Measurements from ENCODE around the gene MXD1.
"Not testable (repeated sequence)": the region's sequence is repeated elsewhere in the genome, so short reads cannot be mapped to it uniquely, and the experiment has no call there.

Gene MXD1

DNA sequence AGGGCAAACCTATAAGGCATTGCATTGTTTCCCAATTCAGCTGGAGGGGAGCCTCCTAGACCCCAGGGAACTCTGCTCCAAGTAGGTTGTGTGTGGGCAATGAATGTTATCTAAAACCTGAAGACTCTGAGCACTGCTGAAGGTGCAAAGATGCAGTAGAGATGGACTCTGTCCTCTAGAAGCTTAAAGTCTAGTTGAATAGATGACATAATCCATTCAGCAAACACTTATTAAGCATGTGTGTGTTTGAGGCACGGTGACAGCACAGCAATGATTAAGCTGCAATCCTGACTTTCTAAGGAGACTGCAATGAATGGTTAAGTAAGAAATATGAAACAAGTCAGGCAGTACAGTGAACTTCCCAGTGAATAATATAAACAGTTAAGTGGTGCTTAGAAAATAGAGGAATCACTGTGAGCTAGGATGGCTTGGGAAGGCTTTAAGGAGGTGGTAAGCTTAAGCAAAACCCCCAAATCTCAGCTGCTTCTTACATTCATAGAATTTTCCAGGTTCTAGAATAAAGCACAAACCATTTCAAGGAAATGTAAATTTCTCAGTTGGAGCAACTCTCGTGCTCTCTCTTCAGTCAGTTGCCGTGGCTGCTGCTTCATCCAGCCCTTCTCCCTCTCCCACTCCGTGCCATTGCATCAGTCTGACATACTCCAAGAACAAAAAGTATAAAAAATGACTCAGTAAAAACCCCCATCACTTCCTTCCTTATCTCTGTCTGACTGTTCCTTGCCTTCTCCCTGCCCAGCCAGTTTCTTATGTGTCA lies 19.1 kb downstream of the MXD1 start:
- no peak for DNase-seq (ENCODE audit: low spot score)

DNA sequence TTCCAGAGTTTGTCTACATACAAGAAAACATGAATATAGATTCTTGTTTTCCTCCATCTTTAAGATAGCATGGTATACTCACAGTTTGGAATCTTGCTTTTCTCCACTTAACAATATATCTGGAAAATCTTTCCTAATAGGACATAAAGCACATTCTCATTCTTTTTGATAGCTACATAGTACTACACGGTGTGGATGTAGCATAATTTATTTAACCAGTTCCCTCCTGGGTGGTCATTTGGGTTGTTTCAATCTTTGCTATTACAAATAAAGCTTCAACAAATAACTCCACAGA lies 19.7 kb downstream of the MXD1 start:
- no peak for DNase-seq (ENCODE audit: low spot score)

DNA sequence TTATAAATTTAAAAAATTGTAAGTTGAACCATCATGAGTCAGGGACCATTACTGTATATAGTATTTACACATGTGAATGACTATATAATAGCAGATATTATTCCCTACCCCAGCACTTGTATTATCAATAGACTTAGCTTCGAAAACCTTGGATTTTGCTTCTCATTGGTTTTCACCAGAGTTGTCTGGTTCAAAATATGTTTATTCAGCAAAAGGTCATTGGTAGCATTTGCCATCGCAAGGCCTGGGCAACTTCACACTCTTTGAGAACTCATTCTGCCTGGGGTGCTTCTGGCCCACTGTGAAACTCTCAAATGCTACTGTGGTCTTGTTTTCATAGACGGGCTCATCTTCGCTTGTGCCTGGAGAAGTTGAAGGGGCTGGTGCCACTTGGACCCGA lies 20.1 kb downstream of the MXD1 start:
- no peak for DNase-seq (ENCODE audit: low spot score)

DNA sequence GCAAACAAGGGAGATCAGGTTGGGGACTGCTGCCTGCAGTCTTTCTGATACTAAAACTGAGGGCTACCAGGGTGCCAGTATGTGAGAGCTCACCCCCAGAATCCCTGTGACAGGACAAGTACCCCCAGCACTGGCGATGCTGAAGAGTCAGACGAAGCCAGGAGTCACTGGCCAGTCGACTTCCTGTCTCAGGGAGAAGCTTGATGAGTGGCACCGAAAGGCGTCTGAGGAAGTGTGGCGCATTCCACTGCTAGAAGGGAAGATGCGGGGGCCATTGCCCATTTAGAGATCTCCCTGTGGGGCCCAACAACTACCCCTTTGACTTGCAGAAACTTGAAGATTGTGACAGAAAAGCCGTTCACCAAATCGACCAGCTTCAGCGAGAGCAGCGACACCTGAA lies 22.0 kb downstream of the MXD1 start:
- DNase-seq (ENCODE audit: low spot score): no peak

DNA sequence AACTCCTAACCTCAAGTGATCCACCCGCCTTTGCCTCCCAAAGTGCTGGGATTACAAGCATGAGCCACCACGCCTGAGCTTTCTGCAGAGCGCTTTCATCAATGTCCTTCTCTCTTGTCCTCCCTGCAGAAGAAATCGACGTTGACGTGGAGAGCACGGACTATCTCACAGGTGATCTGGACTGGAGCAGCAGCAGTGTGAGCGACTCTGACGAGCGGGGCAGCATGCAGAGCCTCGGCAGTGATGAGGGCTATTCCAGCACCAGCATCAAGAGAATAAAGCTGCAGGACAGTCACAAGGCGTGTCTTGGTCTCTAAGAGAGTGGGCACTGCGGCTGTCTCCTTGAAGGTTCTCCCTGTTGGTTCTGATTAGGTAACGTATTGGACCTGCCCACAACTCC lies 23.1 kb downstream of the MXD1 start:
- DNase-seq (ENCODE audit: low spot score): no peak

DNA sequence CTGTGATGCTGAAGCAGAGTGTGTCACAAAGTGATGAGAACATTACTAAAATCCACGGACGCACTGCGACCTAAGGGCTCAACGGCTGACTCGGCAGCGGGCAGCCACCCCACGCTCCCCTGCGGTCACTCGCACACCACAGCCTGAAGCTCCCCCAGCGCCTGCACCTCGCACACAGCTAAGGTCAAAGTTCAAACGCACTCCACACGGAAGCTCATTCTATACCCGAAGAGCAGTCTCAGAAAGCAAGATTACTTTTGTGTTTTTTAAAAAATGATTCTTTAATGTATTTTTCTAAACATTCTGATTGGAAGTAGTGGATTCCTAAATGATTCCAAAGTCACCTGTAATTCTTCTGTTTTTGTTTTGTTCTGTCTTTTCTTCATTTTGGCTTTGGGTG lies 24.8 kb downstream of the MXD1 start:
- DNase-seq (ENCODE audit: low spot score): no peak

DNA sequence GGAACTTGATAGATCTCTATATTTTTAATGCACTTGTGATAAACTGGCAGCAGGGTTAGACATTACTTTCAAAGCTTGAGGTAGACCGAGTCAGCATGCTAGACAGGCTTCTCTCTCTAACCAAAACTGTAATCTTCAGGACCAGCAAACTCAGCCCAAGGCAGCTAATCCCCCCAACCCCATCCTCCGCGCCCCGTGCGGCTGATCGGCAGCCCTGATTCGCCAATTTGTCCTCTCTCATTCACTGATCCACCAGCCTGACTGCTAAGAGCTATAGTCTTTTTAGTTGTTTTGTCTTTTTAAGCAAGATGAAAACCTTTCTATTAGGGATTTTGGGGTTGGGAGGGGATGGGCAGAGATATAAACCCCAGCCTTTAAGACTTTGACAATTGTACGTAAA lies 25.8 kb downstream of the MXD1 start:
- no peak for DNase-seq (ENCODE audit: low spot score)

DNA sequence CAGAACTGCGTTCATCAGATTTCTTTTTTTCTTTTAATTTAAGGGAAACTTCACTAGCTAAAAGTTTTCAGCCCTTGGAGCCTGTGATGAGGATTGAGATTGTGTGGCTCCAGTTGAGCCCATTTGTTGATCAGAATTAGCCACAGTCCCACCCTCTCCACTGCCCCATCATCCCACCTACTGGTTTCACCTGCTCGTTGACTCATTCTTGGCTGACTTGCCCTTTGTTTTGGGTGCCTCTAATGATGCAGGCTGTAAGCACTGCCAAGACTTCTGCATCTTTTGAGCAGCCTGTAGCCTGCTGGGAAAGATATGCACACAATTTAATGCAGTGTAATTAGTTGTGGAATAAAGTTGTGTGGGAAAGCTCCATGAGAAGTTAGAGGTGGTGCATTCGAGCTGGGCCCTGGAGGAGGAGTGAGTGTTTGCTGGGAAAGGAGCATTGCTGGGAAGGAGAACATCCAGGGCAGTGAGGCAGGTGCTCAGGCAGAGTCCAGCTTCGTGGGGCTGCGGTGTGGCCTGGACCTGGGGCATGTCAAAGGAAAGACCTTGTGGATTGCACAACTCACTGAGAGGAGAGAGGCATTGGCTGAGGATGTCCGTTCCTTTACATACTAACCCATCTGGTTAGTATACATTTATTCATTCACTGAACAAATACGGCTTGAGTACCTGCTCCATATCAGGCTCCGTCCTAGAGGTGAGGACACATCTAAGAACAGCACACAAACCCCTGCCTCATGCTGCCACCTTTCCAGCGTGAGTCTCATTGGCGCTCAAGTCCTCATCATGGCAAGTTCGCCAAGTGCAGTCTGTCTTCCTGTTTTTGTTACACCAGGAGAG lies 28.3 kb downstream of the MXD1 start:
- DNase-seq (ENCODE audit: low spot score): no peak

DNA sequence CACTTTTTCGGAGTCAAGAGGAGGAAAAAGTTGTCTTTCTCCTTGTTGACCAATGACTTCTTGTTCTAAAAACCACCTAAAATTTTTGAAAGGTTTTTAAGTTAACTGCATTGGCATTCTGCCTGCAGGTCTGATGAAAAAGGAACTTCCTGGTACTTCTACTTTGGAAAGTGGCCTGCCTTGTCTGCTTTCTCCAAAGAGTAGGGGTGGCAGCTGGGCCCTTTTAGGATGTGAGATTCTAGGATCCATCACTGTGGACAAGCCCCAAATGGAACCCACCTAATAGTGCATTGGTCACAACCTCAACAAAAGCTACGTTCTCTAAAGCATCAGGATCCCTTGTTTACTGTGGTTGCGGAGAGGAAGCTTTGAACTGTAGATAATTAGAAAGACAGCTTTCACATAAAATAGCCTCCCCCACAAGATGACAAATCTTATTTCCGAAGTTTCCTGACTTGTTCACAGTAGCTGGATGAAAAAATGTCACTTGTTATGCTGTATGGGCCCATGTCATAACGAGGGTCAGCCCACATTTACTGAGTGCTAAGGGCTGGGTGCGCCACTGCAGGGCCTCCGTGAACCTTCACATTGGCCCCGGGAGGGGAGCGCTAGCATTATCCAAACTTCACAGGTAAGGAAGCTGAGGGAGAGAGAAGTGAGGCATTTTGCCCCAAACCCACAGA lies 29.1 kb downstream of the MXD1 start:
- no peak for DNase-seq (ENCODE audit: low spot score)

DNA sequence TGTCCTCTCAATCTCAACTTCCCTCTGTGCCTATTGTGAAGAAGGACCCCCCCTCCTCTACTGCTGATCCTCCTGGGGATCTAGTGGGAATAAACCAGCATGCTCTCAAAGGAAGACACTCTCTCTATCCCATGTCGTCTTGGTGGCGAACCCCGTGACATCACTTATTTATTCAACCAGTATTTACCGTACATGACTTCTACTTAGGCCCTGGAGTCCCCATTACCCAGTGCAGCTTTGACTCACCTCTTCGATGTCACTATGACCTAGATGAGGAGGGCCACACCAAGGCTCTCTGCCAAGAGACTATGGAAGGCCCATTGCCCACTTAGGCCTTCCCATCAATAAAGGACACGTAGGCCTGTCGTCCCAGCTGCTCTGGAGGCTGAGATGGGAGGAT lies 29.8 kb downstream of the MXD1 start:
- no peak for DNase-seq (ENCODE audit: low spot score)

DNA sequence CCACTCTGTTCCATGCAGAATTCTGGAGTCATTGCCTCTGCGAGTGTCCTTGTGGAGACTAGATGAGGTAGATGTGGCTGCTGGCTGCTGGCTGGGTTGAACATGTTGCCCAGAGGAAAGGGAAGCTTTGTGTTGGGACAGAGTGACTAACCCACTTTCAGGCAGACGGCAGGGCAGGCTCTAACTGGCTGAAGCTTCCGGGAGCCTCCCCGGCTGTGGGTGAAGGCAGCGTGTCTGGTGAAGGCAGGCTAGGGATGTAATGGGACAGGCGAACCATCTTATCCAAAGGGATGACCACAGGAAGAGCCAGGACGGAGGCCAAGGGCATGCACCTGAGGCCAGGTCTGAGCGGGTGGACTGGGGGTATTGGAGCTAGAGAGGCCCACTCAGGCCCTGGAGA lies 30.5 kb downstream of the MXD1 start:
- DNase-seq (ENCODE audit: low spot score): no peak

DNA sequence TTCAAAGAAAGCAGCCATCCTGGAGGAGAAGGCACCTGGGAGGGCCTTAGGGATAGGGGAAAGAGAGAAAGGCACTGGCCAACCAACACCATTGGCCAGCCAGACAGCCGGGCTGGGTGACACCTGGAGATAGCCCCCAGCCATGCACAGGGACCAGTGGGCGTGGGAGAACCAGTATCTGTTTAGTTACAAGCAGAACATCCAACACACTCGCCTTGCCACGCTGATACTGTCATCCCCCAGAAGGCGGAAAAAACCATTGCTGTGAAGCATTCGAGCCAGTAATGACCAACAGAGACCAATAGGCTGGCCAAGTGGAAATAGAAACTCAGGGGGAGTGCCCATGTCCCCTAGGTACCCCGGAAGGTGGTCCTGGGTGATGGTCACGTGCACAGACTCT lies 31.0 kb downstream of the MXD1 start:
- DNase-seq (ENCODE audit: low spot score): no peak

DNA sequence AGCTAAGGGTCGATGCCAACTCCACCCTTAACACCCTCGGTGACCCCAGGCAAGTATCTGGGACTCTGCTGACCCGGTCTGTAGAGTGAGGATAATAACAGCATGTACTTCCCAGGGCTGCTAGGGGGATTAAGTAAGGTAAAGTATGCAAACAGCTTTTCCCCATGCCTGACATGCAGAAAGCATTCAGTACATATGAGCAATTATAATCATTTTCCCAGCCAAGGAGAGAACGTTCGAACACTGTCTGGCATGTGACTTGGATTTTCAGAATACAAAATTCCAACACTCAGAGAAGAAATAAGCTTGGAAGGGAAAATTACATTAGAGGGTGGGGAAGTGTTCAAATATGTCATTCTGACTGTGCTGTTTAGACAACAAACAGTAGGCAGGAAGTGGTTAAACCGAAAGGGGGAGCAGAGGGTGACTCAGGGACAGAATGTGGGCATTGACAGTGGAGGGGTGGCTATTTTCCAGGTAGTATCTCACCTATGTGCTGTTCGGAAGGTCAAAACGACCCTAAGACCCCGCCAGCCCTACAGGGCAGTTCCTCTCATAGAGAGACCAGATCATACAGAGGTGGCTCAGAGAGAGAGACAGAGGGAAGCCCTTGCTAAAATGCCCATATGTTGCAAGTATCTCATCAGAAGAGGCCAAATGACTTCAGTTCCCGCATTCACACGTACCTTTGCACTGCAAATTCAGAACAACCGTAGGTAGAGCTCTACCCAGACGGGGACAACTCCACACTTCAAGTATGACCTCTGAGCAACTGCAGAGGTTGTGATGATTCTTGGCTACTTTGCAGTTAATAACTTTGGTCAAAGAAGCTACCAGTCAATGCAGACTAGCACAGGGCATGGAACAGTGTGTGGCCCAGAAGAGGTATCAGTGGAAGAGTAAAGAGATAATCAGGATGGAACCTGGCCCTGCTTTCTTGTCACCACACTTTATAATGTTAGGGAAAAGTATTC lies 31.7 kb downstream of the MXD1 start:
- DNase-seq (ENCODE audit: low spot score): peak; percentile 35

DNA sequence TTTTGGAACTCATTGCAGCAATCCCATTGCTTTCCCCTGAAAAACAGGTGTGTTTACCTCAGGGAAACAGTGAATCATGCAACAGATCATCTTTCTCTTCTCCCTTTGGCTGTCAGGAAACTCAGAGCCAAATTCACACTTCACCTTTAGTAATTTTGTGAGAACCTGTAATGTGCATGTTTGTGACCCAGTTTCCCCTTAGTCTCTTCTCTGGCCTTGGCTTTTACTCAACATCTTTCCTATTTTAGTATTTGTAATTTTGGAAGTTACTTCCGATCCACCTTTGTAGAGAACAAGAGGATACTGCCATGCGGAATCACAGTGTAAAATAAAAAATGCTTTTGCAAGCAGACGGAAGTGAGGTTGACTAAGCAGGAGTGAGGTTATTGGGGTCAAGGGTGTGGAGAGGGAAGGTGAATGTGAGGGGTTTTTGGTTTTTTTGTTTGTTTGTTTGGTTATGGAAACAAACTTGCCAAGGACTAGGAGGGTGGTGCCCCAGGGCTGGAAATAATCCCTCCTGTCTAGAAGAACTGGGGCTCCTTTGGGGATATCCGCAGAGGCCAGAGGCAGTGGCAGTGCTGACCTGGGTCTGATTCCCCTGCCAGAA lies 32.5 kb downstream of the MXD1 start:
- no peak for DNase-seq (ENCODE audit: low spot score)

DNA sequence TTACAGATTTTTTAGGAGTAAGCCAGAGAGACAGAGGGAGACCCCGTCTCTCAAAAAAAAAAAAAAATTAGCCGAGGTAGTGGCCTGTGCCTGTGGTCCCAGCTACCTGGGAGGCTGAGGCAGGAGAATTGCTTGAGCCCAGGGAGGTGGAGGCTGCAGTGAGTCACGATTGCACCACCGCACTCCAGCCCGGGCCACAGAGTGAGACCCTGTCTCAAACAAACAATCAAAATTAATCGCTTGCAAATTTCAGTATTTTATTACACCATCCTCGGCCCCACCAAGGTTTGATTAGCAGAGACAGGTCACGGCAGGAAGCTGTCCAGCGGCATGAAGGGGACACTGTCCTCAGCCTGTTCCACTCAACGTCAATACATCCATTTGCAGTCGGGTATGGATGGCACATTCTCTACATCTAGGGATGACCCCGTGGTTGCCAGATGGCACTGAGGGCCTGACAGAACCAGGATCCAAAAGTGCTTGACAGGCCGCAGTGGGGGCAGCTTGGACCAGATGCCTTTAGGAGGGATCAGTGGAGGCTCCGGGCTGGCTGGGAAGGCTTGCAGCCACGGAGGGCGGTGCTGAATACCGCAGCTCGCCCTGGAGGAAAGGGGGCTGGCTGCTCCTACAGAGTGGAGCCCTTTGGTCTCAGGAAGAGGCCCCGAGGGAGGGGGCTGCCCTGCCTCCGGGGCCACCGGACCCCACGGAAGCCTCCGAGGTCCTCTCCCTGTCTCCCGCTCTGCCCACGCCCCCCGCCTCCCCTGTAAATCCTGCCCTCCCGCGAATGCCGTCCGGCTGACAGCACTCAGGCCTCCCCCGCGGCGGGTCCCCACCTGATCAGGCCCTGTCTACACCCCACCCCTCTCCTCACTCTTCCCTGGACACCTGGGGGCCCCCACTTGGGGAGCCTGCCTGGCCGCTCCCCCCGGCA lies 33.4 kb downstream of the MXD1 start:
- no peak for DNase-seq (ENCODE audit: low spot score)

DNA sequence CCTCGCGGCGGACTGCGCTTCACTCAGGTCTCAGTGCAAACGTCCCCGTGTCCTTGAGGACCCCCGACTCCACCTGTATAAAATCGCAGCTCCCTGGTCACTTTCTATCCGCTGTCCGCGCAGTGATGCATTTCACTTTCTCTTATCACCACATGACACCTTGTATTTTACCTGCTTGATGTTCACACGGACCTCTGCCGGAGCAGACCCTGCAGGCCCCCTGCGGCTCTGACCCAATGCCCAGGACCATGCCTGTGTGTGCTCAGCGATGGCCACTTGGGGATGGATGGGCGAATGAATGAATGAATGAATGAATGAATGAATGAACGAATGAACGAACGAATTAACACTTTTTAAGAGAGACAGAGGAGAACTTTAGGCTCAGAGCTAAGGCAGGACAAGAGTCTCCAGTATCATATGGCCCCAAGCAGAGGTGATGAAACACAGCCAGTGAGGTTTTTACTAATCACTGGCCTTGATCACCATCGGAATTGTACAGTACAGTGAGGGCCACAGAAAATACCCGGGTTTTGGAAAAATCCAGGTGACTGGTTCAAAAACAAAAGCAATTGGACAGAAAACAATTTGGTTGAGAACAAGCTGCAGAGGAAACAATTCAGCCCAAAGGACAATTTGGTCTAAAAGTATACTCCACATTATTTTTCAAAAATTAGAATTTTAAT lies 34.2 kb downstream of the MXD1 start:
- DNase-seq (ENCODE audit: low spot score): no peak

DNA sequence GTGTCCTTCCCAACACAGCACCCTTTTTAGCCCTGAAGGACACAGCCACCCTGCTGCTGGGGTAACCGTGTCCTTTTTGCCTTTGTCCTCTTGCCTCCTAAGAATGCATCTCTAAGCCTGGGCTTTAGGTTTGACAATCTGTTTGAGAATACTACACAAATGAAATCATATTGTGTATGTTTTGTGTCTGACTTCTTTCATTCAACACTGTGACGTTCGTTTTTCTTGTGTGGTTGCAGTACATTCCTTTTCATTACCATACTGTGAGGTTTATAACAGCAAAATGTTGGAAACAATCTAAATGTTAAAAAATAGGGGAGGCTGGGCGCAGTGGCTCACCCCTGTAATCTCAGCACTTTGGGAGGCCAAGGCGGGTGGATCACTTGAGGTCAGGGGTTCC lies 35.3 kb downstream of the MXD1 start:
- DNase-seq (ENCODE audit: low spot score): no peak

DNA sequence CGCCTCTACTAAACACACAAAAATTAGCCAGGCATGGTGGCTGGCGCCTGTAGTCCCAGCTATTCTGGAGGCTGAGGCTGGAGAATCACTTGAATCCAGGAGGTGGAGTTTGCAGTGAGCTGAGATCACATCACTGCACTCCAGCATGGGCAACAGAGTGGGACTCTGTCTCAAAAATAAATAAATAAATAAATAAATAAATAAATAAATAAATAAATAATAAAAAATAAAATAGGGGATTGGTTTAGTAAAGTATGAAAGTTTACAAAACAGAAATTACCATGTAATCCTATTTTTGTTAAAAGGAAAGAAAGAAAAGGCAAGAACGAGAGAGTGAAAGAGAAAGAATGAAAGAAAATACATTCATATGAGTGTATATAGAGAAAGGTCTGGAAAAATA lies 35.8 kb downstream of the MXD1 start:
- not testable (repeated sequence) for DNase-seq (ENCODE audit: low spot score)

DNA sequence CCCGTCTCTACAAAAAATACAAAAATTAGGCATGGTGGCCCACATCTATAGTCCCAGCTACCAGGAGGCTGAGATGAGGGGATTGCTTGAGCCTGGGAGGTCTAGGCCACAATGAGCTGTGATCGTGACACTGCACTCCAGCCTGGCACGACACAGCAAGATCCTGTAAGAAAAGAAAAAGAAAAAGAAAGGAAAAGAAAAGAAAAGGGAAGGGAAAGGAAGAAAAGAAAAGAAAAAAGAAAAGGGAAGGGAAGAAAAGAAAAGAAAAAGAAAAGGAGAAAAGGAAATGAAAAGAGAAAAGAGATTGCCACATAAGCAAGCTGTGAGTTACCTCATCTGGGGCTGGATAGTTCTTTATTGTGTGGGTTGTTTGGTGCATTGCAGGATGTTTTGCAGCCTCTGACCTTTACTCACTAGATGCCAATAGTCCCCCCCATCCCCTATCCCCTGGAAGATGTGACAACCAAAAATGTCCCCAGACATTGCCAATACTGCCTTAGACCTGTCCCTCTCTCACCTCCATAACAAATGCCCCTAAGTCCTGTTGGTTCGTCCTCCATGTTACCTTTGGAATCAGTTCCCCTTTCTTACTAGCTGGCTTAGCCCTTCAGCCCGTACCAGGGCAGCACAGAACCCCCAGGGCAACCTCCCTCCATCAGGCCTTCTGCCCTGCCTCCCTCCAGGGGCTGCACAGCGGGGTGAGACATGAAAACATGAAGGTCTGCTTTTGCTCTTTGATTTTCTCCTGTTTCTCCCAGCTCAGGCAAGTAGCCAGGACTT lies 37.6 kb downstream of the MXD1 start:
- DNase-seq (ENCODE audit: low spot score): no peak

Data from LoVo (cell line).